Measurements from ENCODE around the gene ADCY6. TPM values are rescaled to one million over a fixed set of nuclear protein-coding genes. Genes with fewer than 3 reads are reported as not detected.

The ADCY6 gene
- total and polyA plus RNA-seq, 2 of the 4 experiments (the other 2 are of a cell fraction): 18.5 to 34.4 TPM

- Histone ChIP-seq H3K56ac (ENCODE audit: extremely low read depth, insufficient read depth, low read length) (no peak overlapping the region), H3K36me3 (ENCODE audit: control insufficient read depth, insufficient read depth, low read length) (peaks cover 54% of the 10 kb centered on the region), H3K14ac (replicated peaks; ENCODE audit: low read depth, low read length) (no peak overlapping the region), H4K5ac (ENCODE audit: low read depth, low read length) (no peak overlapping the region), H3K18ac (ENCODE audit: low read depth, low read length) (no peak overlapping the region), H3K23ac (ENCODE audit: low read depth, low read length) (no peak overlapping the region), H3K27ac (ENCODE audit: insufficient read depth, low read length) (no peak overlapping the region), H3K4me1 (ENCODE audit: control insufficient read depth, insufficient read depth, low read length) (peaks cover 7% of the 10 kb centered on the region; the same call in 1 of the 2 replicates), H2BK5ac (ENCODE audit: low read depth, low read length, poor library complexity, severe bottlenecking) (no peak overlapping the region), H2BK15ac (ENCODE audit: low read depth, low read length) (no peak overlapping the region), H3K9me1 (ENCODE audit: insufficient read depth, low read length) (peaks cover 21% of the 10 kb centered on the region), H2BK120ac (ENCODE audit: low read depth, low read length) (no peak overlapping the region), H3K4me2 (ENCODE audit: low read depth, low read length) (no peak overlapping the region), H3K9me3 (ENCODE audit: control insufficient read depth, insufficient read depth, low read length) (no peaks in the 10 kb centered on the region), H2BK20ac (ENCODE audit: low read depth, low read length) (no peak overlapping the region), H4K20me1 (ENCODE audit: insufficient read depth, low read length) (peaks cover 11% of the 10 kb centered on the region; the same call in 1 of the 2 replicates), H3K4ac (ENCODE audit: low read depth, low read length) (no peak overlapping the region), H4K91ac (ENCODE audit: insufficient read depth, low read depth, low read length) (no peak overlapping the region), H2AK5ac (ENCODE audit: low read depth, low read length) (no peak overlapping the region), H3K27me3 (ENCODE audit: control insufficient read depth, insufficient read depth, low read length) (no peaks in the 10 kb centered on the region), H3K4me3 (ENCODE audit: insufficient read depth, low read depth, low read length) (no peak overlapping the region), H4K8ac (ENCODE audit: low read depth in 2 of 2, low read length in 2 of 2) (no peak overlapping the region), H3K79me1 (ENCODE audit: low read depth in 1 of 2, low read length in 2 of 2) (peaks cover 0 to 8% of the 10 kb centered on the region in 2 experiments; a peak in 1 of 4 replicates), H3K9ac (ENCODE audit: low read depth, low read length) (no peak overlapping the region), H2AK9ac (replicated peaks; ENCODE audit: low read depth, low read length, poor library complexity) (no peak overlapping the region), H2AFZ (replicated peaks; ENCODE audit: low read length, poor library complexity) (no peak overlapping the region)
- ChIA-PET POLR2A (ENCODE audit: unreplicated experiment) (no interaction called here), CTCF (no interaction called here)
- BruUV-seq (replicated peaks): no TSS peak
- no peak for ATAC-seq (ENCODE audit: low read depth)
- dilution Hi-C loops (cut with HindIII; ENCODE audit: low sequenced_read_pairs, unreplicated experiment) (no loop called here), in situ Hi-C loops (cut with MboI; ENCODE audit: low sequenced_read_pairs) (no loop called here), intact Hi-C loops (cut with micrococcal nuclease) (no loop called here)
- WGBS, 2 experiments (ENCODE audit: extremely low coverage in 2 of 2, insufficient read length in 1 of 2): 93% methylated on average over 5 of the region's 6 CpGs; no CpG with 5 or more reads in 1 of the 2 experiments
- no peak for TF ChIP-seq ELK1 (IDR thresholded peaks at IDR 0.05; ENCODE audit: borderline replicate concordance, low read depth, low read length)
- no peak for TF ChIP-seq CHD1 (IDR thresholded peaks at IDR 0.05; ENCODE audit: low read depth, low read length)
- no peak for TF ChIP-seq MAZ (IDR thresholded peaks at IDR 0.05; ENCODE audit: borderline replicate concordance, low read depth, low read length)
- TF ChIP-seq CTCF (conservative IDR thresholded peaks at IDR 0.05; ENCODE audit: low read depth, low read length): no peak
- TF ChIP-seq CEBPB (IDR thresholded peaks at IDR 0.05; ENCODE audit: low read depth, low read length): no peak
- TF ChIP-seq BHLHE40 (IDR thresholded peaks at IDR 0.05; ENCODE audit: low read depth, low read length): no peak
- TF ChIP-seq POLR2A (IDR thresholded peaks at IDR 0.05; ENCODE audit: low read depth, low read length): no peak
- TF ChIP-seq RCOR1 (IDR thresholded peaks at IDR 0.05; ENCODE audit: insufficient replicate concordance, low read length): no peak
- no peak for TF ChIP-seq SMC3 (IDR thresholded peaks at IDR 0.05; ENCODE audit: low read depth, low read length)
- TF ChIP-seq RAD21 (IDR thresholded peaks at IDR 0.05; ENCODE audit: low read length): no peak
- no peak for TF ChIP-seq USF2 (IDR thresholded peaks at IDR 0.05; ENCODE audit: low read depth, low read length)
- no peak for TF ChIP-seq MXI1 (IDR thresholded peaks at IDR 0.05; ENCODE audit: borderline replicate concordance, low read depth, low read length)
- TF ChIP-seq RFX5 (IDR thresholded peaks at IDR 0.05; ENCODE audit: low read depth, low read length): no peak
- TF ChIP-seq MAFK (IDR thresholded peaks at IDR 0.05; ENCODE audit: low read depth, low read length): no peak
- TF ChIP-seq FOS (IDR thresholded peaks at IDR 0.05; ENCODE audit: low read depth, low read length): no peak
- TF ChIP-seq NFE2L2 (IDR thresholded peaks at IDR 0.05; ENCODE audit: low read depth, low read length): no peak
- no peak for DNase-seq
These were observed 21.4 kb downstream of the ADCY6 start for GRCh38 chr12:48767521-48767920.

Measured in IMR-90 (cell line).